ENCODE measurements around the gene ERVK3-1.

- no peak for TF ChIP-seq POLR2A (IDR thresholded peaks at IDR 0.05)
- TF ChIP-seq CTCF (IDR thresholded peaks at IDR 0.05), result no peak
These were observed 9.1 kb upstream of the ERVK3-1 start for GRCh38 chr19:58296104-58296503.
